Right renal pelvis (tissue), 4 donors: ENCODE measurements around the gene S100A3. TPM values are rescaled to one million over a fixed set of nuclear protein-coding genes. Genes with fewer than 3 reads are reported as not detected.
"Not testable (repeated sequence)": the region's sequence is repeated elsewhere in the genome, so short reads cannot be mapped to it uniquely, and the experiment has no call there.

Experiments
- DNase-seq, 4 donors: peaks; one replicate each; pipeline ENCODE4 v3.0.0-alpha.2; 2013; ENCODE audit warnings: low read depth in 4 of 4, low spot score in 3 of 4, missing footprints in 1 of 4
- polyA plus RNA-seq, 4 donors: library from polyadenylated mRNA; unstranded; fragments of 120-200 nt; gene quantifications; one replicate each; pipeline ENCODE4 v1.2.1, GENCODE V29; 2013; ENCODE audit not compliant: insufficient read length in 4 of 4

The S100A3 gene
- polyA plus RNA-seq = under 1 TPM in 3 of 4 donors, not detected in 1; 0.24 to 0.41 (median 0.35) TPM

GRCh38 chr1:153548722-153549688 is at the start of gene S100A3:
TSS of gene S100A3 (minus strand) at chr1:153549258. CDS start at chr1:153548485, 773 bp downstream.
- DNase-seq = no peak

- DNase-seq = no peak
Observed at GRCh38 chr1:153598309-153599172, 49.5 kb upstream of the S100A3 start.

GRCh38 chr1:153597206-153597605 is 48.1 kb upstream of the S100A3 start:
- no peak for DNase-seq

- no peak for DNase-seq
Observed at GRCh38 chr1:153592748-153593147, 43.7 kb upstream of the S100A3 start.

- DNase-seq = no peak
Observed at GRCh38 chr1:153588482-153588881, 39.4 kb upstream of the S100A3 start.

- DNase-seq = not testable (repeated sequence)
Observed at GRCh38 chr1:153588033-153588432, 39.0 kb upstream of the S100A3 start.

- no peak for DNase-seq
Observed at GRCh38 chr1:153587314-153587713, 38.3 kb upstream of the S100A3 start.

- no peak for DNase-seq
Observed at GRCh38 chr1:153586347-153586746, 37.3 kb upstream of the S100A3 start.

GRCh38 chr1:153585006-153585405 is 35.9 kb upstream of the S100A3 start:
- DNase-seq = no peak

GRCh38 chr1:153583976-153584375 is 34.9 kb upstream of the S100A3 start:
- no peak for DNase-seq

- DNase-seq = not testable (repeated sequence)
Observed at GRCh38 chr1:153583514-153583913, 34.5 kb upstream of the S100A3 start.

- not testable (repeated sequence) for DNase-seq
Observed at GRCh38 chr1:153582836-153583235, 33.8 kb upstream of the S100A3 start.

- DNase-seq = no peak
Observed at GRCh38 chr1:153578936-153579335, 29.9 kb upstream of the S100A3 start.

GRCh38 chr1:153578490-153578889 is 29.4 kb upstream of the S100A3 start:
- no peak for DNase-seq

- DNase-seq = no peak
Observed at GRCh38 chr1:153577624-153578051, 28.6 kb upstream of the S100A3 start.

GRCh38 chr1:153577138-153577537 is 28.1 kb upstream of the S100A3 start:
- no peak for DNase-seq

- not testable (repeated sequence) for DNase-seq
Observed at GRCh38 chr1:153575497-153575896, 26.4 kb upstream of the S100A3 start.

GRCh38 chr1:153575081-153575491 is 26.0 kb upstream of the S100A3 start:
- DNase-seq = not testable (repeated sequence)

- DNase-seq = no peak
Observed at GRCh38 chr1:153573351-153573750, 24.3 kb upstream of the S100A3 start.

- DNase-seq = no peak
Observed at GRCh38 chr1:153572569-153573015, 23.5 kb upstream of the S100A3 start.

- DNase-seq = no peak
Observed at GRCh38 chr1:153571706-153572105, 22.6 kb upstream of the S100A3 start.
